Endothelial cell of umbilical vein (primary cell): ENCODE results near the gene SYTL1. TPM values are rescaled to one million over a fixed set of nuclear protein-coding genes. Genes with fewer than 3 reads are reported as not detected.

ENCODE experiments used
- BruUV-seq: library from RNA; stranded (reverse); fragments of 400-500 nt; replicated peaks from 2 replicates; lab custom pipeline; 2021; lab: Mats Ljungman, UMichigan
- CTCF ChIA-PET: fragments of 300-600, 350-600 bp; sonication (Branson Sonifier 250); formaldehyde crosslinking; loops from one replicate; lab custom pipeline; 2021; ENCODE audit warnings: antibody characterized with exemption, inconsistent platforms; lab: Charles Lee
- POLR2A ChIA-PET: fragments of 300-600, 350-600 bp; sonication (Branson Sonifier 250); formaldehyde crosslinking; loops from one replicate; lab custom pipeline; 2021; ENCODE audit warnings: antibody characterized with exemption, inconsistent platforms; lab: Charles Lee
- DNase-seq: peaks from one replicate; pipeline ENCODE4 v3.0.0-alpha.2; 2011; ENCODE audit warnings: low read depth, low spot score
- FAIRE-seq: peaks from 2 replicates; lab custom pipeline; 2011; peaks lifted over from hg19 to GRCh38; lab: Jason Lieb, UNC
- H2AFZ ChIP-seq: 2 replicates; pipeline ENCODE4 v1.6.0; 2012; ENCODE audit warnings: low read depth, low read length, control low read depth, inconsistent platforms
- H3K27ac ChIP-seq: 2 replicates; pipeline ENCODE4 v1.5.1; 2011; ENCODE audit warnings: low read depth, mild to moderate bottlenecking, control low read depth, low read length, moderate library complexity; ENCODE audit not compliant: insufficient read depth
- H3K27me3 ChIP-seq, 2 experiments: 2 replicates each; pipeline versions ENCODE4 v1.6.0 to v1.6.1; 2011; ENCODE audit warnings: low read length in 2 of 2, mixed read lengths in 1 of 2; ENCODE audit not compliant: control insufficient read depth in 2 of 2, insufficient read depth in 2 of 2
- H3K36me3 ChIP-seq, 2 experiments: 2 replicates in 1 of 2; 3 replicates in 1 of 2; pipeline ENCODE4 v1.5.1; 2011; ENCODE audit warnings: low read length in 2 of 2, mild to moderate bottlenecking in 1 of 2, moderate library complexity in 1 of 2; ENCODE audit not compliant: control insufficient read depth in 2 of 2, insufficient read depth in 2 of 2; ENCODE audit errors: extremely low read depth in 1 of 2
- H3K4me1 ChIP-seq: 3 replicates; pipeline ENCODE4 v1.5.1; 2011; ENCODE audit warnings: mild to moderate bottlenecking, low read length; ENCODE audit not compliant: control insufficient read depth, insufficient read depth; ENCODE audit errors: extremely low read depth
- H3K4me2 ChIP-seq: 2 replicates; pipeline ENCODE4 v1.6.1; 2011; ENCODE audit warnings: low read length, control low read depth, mixed read lengths; ENCODE audit not compliant: insufficient read depth
- H3K4me3 ChIP-seq, 3 experiments: fragments of 200-600 bp in 1 of 3; sonication (generic), shearing (Covaris generic) in 1 of 3; replicated peaks in 1 of 3; 2 replicates each; pipeline ENCODE4 v1.5.1; 2011 to 2016; ENCODE audit warnings: control low read depth in 3 of 3, low read length in 3 of 3, mild to moderate bottlenecking in 2 of 3, inconsistent platforms in 1 of 3, low read depth in 1 of 3, moderate library complexity in 1 of 3; ENCODE audit not compliant: insufficient read depth in 1 of 3
- H3K79me2 ChIP-seq: 2 replicates; pipeline ENCODE4 v1.6.0; 2012; ENCODE audit warnings: low read length, inconsistent platforms; ENCODE audit not compliant: control insufficient read depth, insufficient read depth
- H3K9ac ChIP-seq: replicated peaks from 2 replicates; pipeline ENCODE3; 2011; ENCODE audit warnings: low read length, control low read depth; ENCODE audit not compliant: insufficient read depth; ENCODE audit errors: extremely low read depth
- H3K9me1 ChIP-seq: replicated peaks from 3 replicates; pipeline ENCODE4 v1.6.0; 2011; ENCODE audit warnings: mild to moderate bottlenecking, low read length; ENCODE audit not compliant: control insufficient read depth, insufficient read depth; ENCODE audit errors: extremely low read depth
- H3K9me3 ChIP-seq: replicated peaks from 2 replicates; pipeline ENCODE4 v1.5.1; 2012; ENCODE audit warnings: low read length, inconsistent platforms; ENCODE audit not compliant: control insufficient read depth, insufficient read depth
- H4K20me1 ChIP-seq: replicated peaks from 2 replicates; pipeline ENCODE3; 2011; ENCODE audit warnings: mild to moderate bottlenecking, low read length; ENCODE audit not compliant: control insufficient read depth, insufficient read depth; ENCODE audit errors: extremely low read depth
- EZH2 ChIP-seq: IDR thresholded peaks from 2 replicates; pipeline ENCODE4 v1.6.1; 2012; ENCODE audit warnings: borderline replicate concordance, low read depth, mild to moderate bottlenecking, moderate library complexity, low read length, inconsistent platforms; ENCODE audit not compliant: severe bottlenecking
- MAX ChIP-seq: IDR thresholded peaks from 2 replicates; pipeline ENCODE4 v1.6.1; 2011; ENCODE audit not compliant: insufficient read depth, insufficient read length
- POLR2AphosphoS5 ChIP-seq: IDR thresholded peaks from 2 replicates; pipeline ENCODE4 v1.6.1; 2012; ENCODE audit warnings: low read depth, mild to moderate bottlenecking, control low read depth, low read length, moderate library complexity; ENCODE audit not compliant: insufficient read depth
- dilution Hi-C: fragments of 300-500 bp; cut with MboI; formaldehyde crosslinking; loops from one replicate; pipeline ENCODE4 v1.15.0; 2019; ENCODE audit warnings: low sequenced_read_pairs; ENCODE audit not compliant: extremely low pct_ligation_motif_present
- intact Hi-C: fragments of 100-400 bp; cut with micrococcal nuclease; formaldehyde crosslinking; loops from one replicate; pipeline ENCODE4 v1.10.0; 2022
- polyA plus RNA-seq, 4 experiments: library from polyadenylated mRNA; depleted of rRNA in 3 of 4; stranded (reverse) in 3 of 4; unstranded in 1 of 4; fragments of >200 nt; gene quantifications; 2 replicates each; pipeline versions ENCODE4 v1.2.1 to v1.2.3, GENCODE V29; 2011 to 2012; ENCODE audit warnings: missing spikeins in 1 of 4
- total RNA-seq: library from RNA; stranded (reverse); gene quantifications from 2 replicates; pipeline ENCODE4 v1.2.3, GENCODE V29; 2021
- TF ChIP-seq, protein P1 (sequence below), 2 donors: IDR thresholded peaks; 1 replicate in 1 of 2; 2 replicates in 1 of 2; pipeline ENCODE4 v1.5.1; 2011; ENCODE audit warnings: low read length in 2 of 2, mild to moderate bottlenecking in 2 of 2, moderate library complexity in 2 of 2, control low read depth in 1 of 2, inconsistent platforms in 1 of 2, low read depth in 1 of 2; ENCODE audit not compliant: insufficient read depth in 1 of 2; ENCODE audit errors: extremely low read depth in 1 of 2

SYTL1 gene
- total and polyA plus RNA-seq, 2 donors (not counting 3 experiments of a cell fraction or from before 2014, with no cell fraction given): 0.04 TPM; not detected in 1

DNA sequence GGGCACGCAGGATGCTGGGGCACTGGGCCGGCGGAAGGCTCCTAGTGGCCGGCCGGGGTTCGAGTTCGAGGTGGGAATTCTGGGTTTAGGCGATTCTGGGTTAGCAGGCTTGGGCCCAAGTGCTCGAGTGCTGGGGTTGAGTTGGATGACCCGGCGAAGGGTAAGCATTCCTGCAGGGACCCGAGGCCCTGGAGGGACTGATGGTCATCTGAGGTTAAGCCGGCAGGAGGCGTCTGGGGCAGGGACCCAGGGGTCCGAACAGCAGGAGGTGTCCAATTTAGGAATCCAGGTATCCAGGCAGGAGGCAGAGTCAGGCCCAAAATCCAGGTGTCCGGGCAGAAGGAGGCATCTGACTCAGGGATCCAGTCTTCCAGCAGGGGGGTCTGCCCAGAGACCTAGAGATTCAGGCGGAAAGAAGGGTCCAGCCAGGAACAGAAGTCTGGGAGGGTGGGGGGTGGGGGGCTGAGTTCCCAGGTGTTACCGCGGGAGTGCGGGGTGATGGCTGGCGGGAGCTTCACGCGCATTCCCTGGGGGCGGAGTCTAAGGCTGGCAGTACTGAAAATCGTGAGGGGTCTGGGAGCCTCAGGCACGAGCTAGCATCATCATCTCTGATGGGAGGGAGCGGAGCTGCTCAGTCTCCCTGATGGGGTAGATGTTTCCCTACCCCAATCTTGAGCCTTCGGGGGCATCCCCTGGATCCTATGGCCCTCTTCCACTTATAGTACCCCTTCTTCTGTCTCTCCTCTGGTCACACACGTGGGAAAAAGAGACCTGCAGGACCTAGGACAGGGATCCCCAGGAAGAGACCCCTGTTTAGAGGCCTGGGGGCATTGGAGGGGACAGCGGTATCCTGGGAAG, 51.2 kb downstream of the SYTL1 start:
- intact Hi-C loops: loop anchor here (1.0 to 10.0 kb wide), 7 partner anchors 27 to 351 kb away; partner anchors contain the start of genes MAP3K6 and TMEM222
- H3K4me2 ChIP-seq: peak overlapping the region; percentile 84
- peak overlapping the region; percentile 73 for H3K27ac ChIP-seq
- dilution Hi-C loops: no loop called here
- H3K4me1 ChIP-seq: peaks cover 21% of the 10 kb centered on the region
- ChIA-PET POLR2A (no interaction called here), CTCF (interaction anchor here (1.0 to 6.6 kb wide), 4 partner anchors 27 to 214 kb away, joined by 3 to 45 read pairs (median 4); partner anchors contain the start of gene MAP3K6)
- BruUV-seq: no TSS peak
- H4K20me1 ChIP-seq: no peaks in the 10 kb centered on the region
- H3K79me2 ChIP-seq: peaks cover 5% of the 10 kb centered on the region
- FAIRE-seq (no peak), DNase-seq (no peak)
- H3K9me1 ChIP-seq: no peaks in the 10 kb centered on the region
- TF ChIP-seq POLR2AphosphoS5 (no peak), MAX (no peak), EZH2 (no peak)
- TF ChIP-seq, protein P1, sequence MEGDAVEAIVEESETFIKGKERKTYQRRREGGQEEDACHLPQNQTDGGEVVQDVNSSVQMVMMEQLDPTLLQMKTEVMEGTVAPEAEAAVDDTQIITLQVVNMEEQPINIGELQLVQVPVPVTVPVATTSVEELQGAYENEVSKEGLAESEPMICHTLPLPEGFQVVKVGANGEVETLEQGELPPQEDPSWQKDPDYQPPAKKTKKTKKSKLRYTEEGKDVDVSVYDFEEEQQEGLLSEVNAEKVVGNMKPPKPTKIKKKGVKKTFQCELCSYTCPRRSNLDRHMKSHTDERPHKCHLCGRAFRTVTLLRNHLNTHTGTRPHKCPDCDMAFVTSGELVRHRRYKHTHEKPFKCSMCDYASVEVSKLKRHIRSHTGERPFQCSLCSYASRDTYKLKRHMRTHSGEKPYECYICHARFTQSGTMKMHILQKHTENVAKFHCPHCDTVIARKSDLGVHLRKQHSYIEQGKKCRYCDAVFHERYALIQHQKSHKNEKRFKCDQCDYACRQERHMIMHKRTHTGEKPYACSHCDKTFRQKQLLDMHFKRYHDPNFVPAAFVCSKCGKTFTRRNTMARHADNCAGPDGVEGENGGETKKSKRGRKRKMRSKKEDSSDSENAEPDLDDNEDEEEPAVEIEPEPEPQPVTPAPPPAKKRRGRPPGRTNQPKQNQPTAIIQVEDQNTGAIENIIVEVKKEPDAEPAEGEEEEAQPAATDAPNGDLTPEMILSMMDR (IDR thresholded peaks at IDR 0.05; ENCODE audit: extremely low read depth in 1 of 2, insufficient read depth in 1 of 2, low read depth in 1 of 2, low read length in 2 of 2): peak; percentile 14 to 38
- peak overlapping the region; percentile 46 to 80 (median 70) for H3K4me3 ChIP-seq
- H3K36me3 ChIP-seq: no peaks in the 10 kb centered on the region
- peak overlapping the region; percentile 91 for H2AFZ ChIP-seq
- no peaks in the 10 kb centered on the region for H3K9me3 ChIP-seq
- peak overlapping the region; percentile 87 for H3K9ac ChIP-seq
- H3K27me3 ChIP-seq: no peaks in the 10 kb centered on the region
